Testis (tissue), 3 donors: ENCODE measurements around the gene TULP1. TPM values are rescaled to one million over a fixed set of nuclear protein-coding genes. Genes with fewer than 3 reads are reported as not detected.
"Not testable (repeated sequence)": the region's sequence is repeated elsewhere in the genome, so short reads cannot be mapped to it uniquely, and the experiment has no call there.

Experiments
- DNase-seq: peaks from one replicate; pipeline ENCODE4 v3.0.0-alpha.2; 2019
- H3K27ac ChIP-seq, 2 donors: fragments of 200-600 bp; sonication (generic); one replicate each; pipeline ENCODE4 v1.5.1; 2019
- H3K27me3 ChIP-seq: fragments of 200-600 bp; sonication (generic); one replicate; pipeline ENCODE4 v1.5.1; 2019
- H3K36me3 ChIP-seq: fragments of 200-600 bp; sonication (generic); one replicate; pipeline ENCODE4 v1.5.1; 2017; ENCODE audit warnings: low read depth; ENCODE audit errors: missing control alignments
- H3K4me1 ChIP-seq: fragments of 200-600 bp; sonication (generic); one replicate; pipeline ENCODE4 v1.5.1; 2019
- H3K4me3 ChIP-seq, 2 donors: fragments of 200-600 bp; sonication (generic); one replicate each; pipeline ENCODE4 v1.5.1; 2017 to 2019
- H3K9me3 ChIP-seq: fragments of 200-600 bp; sonication (generic); one replicate; pipeline ENCODE4 v1.5.1; 2017
- CTCF ChIP-seq, 3 experiments: fragments of 450-650 bp in 2 of 3; fragments of 200-600 bp in 1 of 3; sonication (generic) in 1 of 3; IDR thresholded peaks; one replicate each; pipeline ENCODE4 v1.5.1; 2016 to 2019; ENCODE audit warnings: antibody characterized with exemption in 3 of 3, mild to moderate bottlenecking in 2 of 3, moderate library complexity in 1 of 3
- POLR2A ChIP-seq: fragments of 450-650 bp; IDR thresholded peaks from one replicate; pipeline ENCODE4 v1.6.1; 2017; ENCODE audit warnings: antibody characterized with exemption, mild to moderate bottlenecking, moderate library complexity
- whole genome bisulfite sequencing, 2 donors: methylation state at CpG; one replicate each; pipeline ENCODE4 v1.1.5; 2018; 5-methylcytosine and 5-hydroxymethylcytosine counted together
- intact Hi-C: fragments of 100-400 bp; cut with DNase I; formaldehyde crosslinking; loops from one replicate; pipeline ENCODE4 v1.15.1; 2023; ENCODE audit warnings: low total_unique reads
- polyA plus RNA-seq: library from polyadenylated mRNA; stranded (reverse); fragments of 350-450 nt; fragmentation: Illumina TruSeq; extraction: RNeasy Lipid Tissue Mini Kit (QIAGEN cat#74804); gene quantifications from one replicate; pipeline ENCODE4 v1.2.3, GENCODE V29; 2014; ENCODE audit warnings: low read depth, low replicate concordance; ENCODE audit not compliant: insufficient read depth
- total RNA-seq, 2 donors: library from RNA; depleted of rRNA; stranded (reverse); fragments of >200 nt; gene quantifications; one replicate each; pipeline ENCODE4 v1.2.3, GENCODE V29; 2016

TULP1 gene
- total and polyA plus RNA-seq, 3 donors from 2014 or later = 0.53 to 2.4 (median 0.87) TPM

- Histone ChIP-seq H3K4me3 (no peak overlapping the region), H3K27ac (no peak overlapping the region), H3K27me3 (no peaks in the 10 kb centered on the region), H3K4me1 (no peaks in the 10 kb centered on the region), H3K9me3 (no peaks in the 10 kb centered on the region), H3K36me3 (no peaks in the 10 kb centered on the region)
- DNase-seq = no peak
- WGBS, 2 donors = 91 to 98% methylated on average over 6 of the region's 6 CpGs
- intact Hi-C loops = no loop called here
- TF ChIP-seq POLR2A (no peak), CTCF (IDR thresholded peaks at IDR 0.05) (no peak)
Measured at GRCh38 chr6:35518566-35519312, 6.0 kb upstream of the TULP1 start.

- H3K27ac ChIP-seq, H3K36me3 ChIP-seq, H3K4me1 ChIP-seq, H3K27me3 ChIP-seq, H3K9me3 ChIP-seq, DNase-seq, intact Hi-C loops, H3K4me3 ChIP-seq: not testable (repeated sequence)
- 86 to 90% methylated on average over 7 of the region's 7 CpGs for WGBS, 2 donors
Measured at GRCh38 chr6:35517978-35518377, 5.3 kb upstream of the TULP1 start.

- Histone ChIP-seq H3K36me3 (no peaks in the 10 kb centered on the region), H3K27ac (no peak overlapping the region), H3K9me3 (no peaks in the 10 kb centered on the region), H3K4me3 (no peak overlapping the region), H3K27me3 (no peaks in the 10 kb centered on the region), H3K4me1 (no peaks in the 10 kb centered on the region)
- 75 to 80% methylated on average over 6 of the region's 6 CpGs for WGBS, 2 donors
- intact Hi-C loops = no loop called here
- no peak for DNase-seq
- TF ChIP-seq CTCF (IDR thresholded peaks at IDR 0.05) (no peak), POLR2A (no peak)
Measured at GRCh38 chr6:35516712-35517111, 4.0 kb upstream of the TULP1 start.

- H3K27ac ChIP-seq, H3K9me3 ChIP-seq, H3K36me3 ChIP-seq, intact Hi-C loops, H3K27me3 ChIP-seq, H3K4me1 ChIP-seq, H3K4me3 ChIP-seq, DNase-seq: not testable (repeated sequence)
- 81 to 82% methylated on average over 5 to 6 of the region's 6 CpGs for WGBS, 2 donors
Measured at GRCh38 chr6:35515939-35516338, 3.2 kb upstream of the TULP1 start.

GRCh38 chr6:35514587-35514986 is 1.9 kb upstream of the TULP1 start:
- DNase-seq = no peak
- TF ChIP-seq POLR2A (no peak), CTCF (IDR thresholded peaks at IDR 0.05) (no peak)
- H3K36me3 ChIP-seq = no peaks in the 10 kb centered on the region
- no peaks in the 10 kb centered on the region for H3K4me1 ChIP-seq
- intact Hi-C loops = no loop called here
- H3K27me3 ChIP-seq = no peaks in the 10 kb centered on the region
- no peak overlapping the region for H3K27ac ChIP-seq
- no peaks in the 10 kb centered on the region for H3K9me3 ChIP-seq
- H3K4me3 ChIP-seq = no peak overlapping the region
- 85 to 90% methylated on average over 4 of the region's 4 CpGs for WGBS, 2 donors

- Histone ChIP-seq H3K27me3 (no peaks in the 10 kb centered on the region), H3K9me3 (no peaks in the 10 kb centered on the region), H3K4me3 (peak overlapping the region in 1 of 2 donors; percentile 18), H3K27ac (no peak overlapping the region), H3K4me1 (no peaks in the 10 kb centered on the region), H3K36me3 (no peaks in the 10 kb centered on the region)
- WGBS, 2 donors = 7 to 18% methylated on average over 11 to 26 of the region's 26 CpGs
- intact Hi-C loops = no loop called here
- DNase-seq = no peak
- TF ChIP-seq CTCF (IDR thresholded peaks at IDR 0.05) (no peak), POLR2A (no peak)
Measured at GRCh38 chr6:35512006-35512405, 690 bp downstream of the TULP1 start.
